ENCODE data around the gene PROSER3.

DNA sequence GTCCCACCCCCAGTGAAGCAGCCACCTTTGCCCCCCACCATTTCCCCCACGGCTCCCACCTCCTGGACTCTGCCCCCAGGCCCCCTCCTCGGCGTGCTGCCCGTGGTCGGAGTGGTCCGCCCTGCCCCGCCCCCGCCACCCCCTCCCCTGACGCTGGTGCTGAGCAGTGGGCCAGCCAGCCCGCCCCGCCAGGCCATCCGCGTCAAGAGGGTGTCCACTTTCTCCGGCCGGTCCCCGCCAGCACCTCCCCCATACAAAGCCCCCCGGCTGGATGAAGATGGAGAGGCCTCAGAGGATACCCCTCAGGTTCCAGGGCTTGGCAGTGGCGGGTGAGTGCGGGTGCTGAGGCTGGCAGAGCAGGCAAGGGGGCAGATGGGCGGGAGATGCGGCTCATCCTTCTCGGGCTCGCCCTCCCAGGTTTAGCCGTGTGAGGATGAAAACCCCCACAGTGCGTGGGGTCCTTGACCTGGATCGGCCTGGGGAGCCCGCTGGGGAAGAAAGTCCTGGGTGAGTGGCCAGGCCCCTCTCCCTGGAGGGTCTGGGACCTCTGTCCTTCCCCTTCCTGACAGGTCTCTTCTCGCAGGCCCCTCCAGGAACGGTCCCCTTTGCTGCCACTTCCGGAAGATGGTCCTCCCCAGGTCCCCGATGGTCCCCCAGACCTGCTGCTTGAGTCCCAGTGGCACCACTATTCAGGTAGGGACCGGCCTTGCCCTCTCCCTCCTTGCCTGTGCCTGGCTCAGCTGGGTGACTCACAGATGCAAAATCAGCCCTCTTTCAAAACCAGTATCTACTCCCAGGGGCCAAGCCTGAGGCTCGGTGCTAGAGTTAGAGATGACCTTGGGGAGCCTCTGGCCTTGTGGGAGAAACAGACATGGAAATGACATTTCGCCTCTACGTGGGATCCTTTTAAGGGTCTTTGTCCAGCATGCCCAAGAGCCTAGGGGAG, 24.5 kb upstream of the PROSER3 start:
- TF ChIP-seq, protein P1, sequence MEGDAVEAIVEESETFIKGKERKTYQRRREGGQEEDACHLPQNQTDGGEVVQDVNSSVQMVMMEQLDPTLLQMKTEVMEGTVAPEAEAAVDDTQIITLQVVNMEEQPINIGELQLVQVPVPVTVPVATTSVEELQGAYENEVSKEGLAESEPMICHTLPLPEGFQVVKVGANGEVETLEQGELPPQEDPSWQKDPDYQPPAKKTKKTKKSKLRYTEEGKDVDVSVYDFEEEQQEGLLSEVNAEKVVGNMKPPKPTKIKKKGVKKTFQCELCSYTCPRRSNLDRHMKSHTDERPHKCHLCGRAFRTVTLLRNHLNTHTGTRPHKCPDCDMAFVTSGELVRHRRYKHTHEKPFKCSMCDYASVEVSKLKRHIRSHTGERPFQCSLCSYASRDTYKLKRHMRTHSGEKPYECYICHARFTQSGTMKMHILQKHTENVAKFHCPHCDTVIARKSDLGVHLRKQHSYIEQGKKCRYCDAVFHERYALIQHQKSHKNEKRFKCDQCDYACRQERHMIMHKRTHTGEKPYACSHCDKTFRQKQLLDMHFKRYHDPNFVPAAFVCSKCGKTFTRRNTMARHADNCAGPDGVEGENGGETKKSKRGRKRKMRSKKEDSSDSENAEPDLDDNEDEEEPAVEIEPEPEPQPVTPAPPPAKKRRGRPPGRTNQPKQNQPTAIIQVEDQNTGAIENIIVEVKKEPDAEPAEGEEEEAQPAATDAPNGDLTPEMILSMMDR (IDR thresholded peaks at IDR 0.05): no peak
- TF ChIP-seq POLR2A (IDR thresholded peaks at IDR 0.05): no peak

All from suprapubic skin (tissue), 3 donors.